Measurements from ENCODE around the gene IL4I1. TPM values are rescaled to one million over a fixed set of nuclear protein-coding genes. Genes with fewer than 3 reads are reported as not detected.
A peak's percentile ranks its signal among the peaks of the same experiment; 100 is the strongest.

The IL4I1 gene
- total RNA-seq, 1 experiment from 2014 or later, result 1.3 TPM

DNA sequence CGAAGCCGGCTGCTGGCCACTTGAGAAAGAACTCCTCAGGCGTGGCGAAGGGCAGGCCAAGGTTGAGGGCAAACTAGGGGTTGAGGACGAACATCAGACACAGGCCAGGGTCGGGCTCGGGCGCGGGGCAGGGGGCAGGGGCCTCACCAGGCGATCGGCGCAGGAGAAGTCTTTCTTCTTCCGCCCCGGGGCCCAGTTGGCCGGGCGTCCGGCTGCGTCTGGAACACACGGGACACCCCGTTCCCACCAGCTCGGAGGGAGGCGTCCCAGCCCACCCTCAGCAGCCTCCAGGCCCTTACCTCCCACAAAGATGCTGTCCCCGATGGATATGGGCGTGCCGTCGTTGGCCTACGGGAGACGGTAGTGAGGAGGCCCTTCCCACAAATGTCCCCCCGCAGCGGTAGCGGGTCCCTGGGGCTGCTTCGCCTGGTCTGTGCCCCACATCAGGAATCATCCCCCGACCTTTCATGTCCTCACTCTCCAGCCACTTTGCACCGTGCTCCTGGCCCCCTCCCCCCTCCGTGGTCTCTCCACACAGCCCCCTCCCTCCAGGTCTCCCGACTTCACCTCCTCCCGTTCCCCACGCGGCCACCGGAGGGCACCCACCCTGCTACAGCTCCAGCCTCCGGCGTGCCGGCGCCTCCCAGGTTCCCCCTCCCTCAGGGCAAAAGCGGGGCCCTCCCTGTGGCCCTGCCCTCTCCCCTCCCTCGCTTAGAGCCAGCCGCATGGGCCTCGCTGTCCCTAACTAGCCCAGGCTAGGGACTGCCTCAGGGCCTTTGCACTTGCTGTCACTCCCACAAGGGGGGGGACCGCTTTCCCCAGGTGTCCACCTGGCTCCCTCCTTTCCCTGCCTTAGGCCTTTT lies 34.1 kb downstream of the IL4I1 start:
- peak; percentile 56 for TF ChIP-seq CTCF (conservative IDR thresholded peaks at IDR 0.05; ENCODE audit: low read depth, low read length)
- no peak for TF ChIP-seq EZH2 (IDR thresholded peaks at IDR 0.05; ENCODE audit: borderline replicate concordance, low read depth, low read length, poor library complexity, severe bottlenecking)
- ChIA-PET POLR2A (ENCODE audit: low non-redundant PET) (no interaction called here), CTCF (no interaction called here)
- no peak overlapping the region for H3K4me3 ChIP-seq (ENCODE audit: low read depth, low read length, poor library complexity, severe bottlenecking)
- peak; percentile 66 for DNase-seq (ENCODE audit: low spot score)
- intact Hi-C loops (cut with micrococcal nuclease; ENCODE audit: unreplicated experiment), result no loop called here
- peaks cover 69% of the 10 kb centered on the region for H3K36me3 ChIP-seq (ENCODE audit: insufficient read depth, low read length, poor library complexity, severe bottlenecking)
- H3K9me3 ChIP-seq (ENCODE audit: low read depth, low read length, poor library complexity, severe bottlenecking), result no peaks in the 10 kb centered on the region
- BruUV-seq (replicated peaks), result no TSS peak
- peaks cover 23% of the 10 kb centered on the region for H3K4me1 ChIP-seq (ENCODE audit: insufficient read depth, low read length, poor library complexity, severe bottlenecking)
- peak overlapping the region; percentile 20 for H3K27ac ChIP-seq (ENCODE audit: low read depth, low read length, poor library complexity, severe bottlenecking)
- H3K27me3 ChIP-seq (replicated peaks; ENCODE audit: insufficient read depth, low read depth, low read length, poor library complexity), result no peaks in the 10 kb centered on the region

DNA sequence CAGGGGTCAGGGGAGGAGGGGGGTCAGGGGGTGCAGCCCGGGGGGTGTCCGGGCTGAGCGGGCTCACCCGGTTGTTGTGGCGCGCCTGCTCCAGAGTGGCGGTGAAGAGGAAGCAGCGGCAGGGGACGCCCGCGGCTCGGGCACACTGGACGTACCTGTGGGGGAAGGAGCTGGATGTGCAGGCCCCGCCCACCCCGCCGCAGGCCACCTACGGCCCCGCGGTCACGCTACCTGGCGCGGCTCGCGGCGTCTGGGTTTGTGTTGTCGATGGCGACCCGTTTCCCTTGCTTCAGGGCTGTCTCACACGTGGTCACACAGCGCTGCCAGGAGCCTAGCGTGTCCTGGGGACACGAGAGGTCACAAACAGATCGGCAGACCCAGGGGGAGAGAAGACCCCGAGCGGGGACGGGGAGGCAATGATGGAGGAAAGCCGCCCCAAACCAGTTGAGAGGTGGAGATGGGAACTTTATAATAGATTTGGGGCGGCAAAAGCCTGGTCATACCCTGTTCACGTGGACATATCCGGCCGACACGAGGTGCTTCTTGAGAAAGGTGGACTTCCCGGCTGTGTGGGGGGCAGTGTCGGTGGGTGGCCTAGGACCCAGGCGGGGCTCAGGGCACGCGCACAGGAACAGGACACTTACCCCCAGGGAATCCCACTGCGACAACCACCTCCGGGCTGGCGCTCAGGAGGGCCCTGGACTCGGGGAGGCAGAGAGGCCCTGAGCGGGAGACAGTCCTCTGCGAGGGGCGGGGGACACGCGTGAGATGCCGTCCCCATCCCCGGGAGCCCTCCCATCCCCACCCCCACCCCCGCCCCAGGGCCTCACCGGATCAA lies 34.9 kb downstream of the IL4I1 start:
- Histone ChIP-seq H3K27ac (ENCODE audit: low read depth, low read length, poor library complexity, severe bottlenecking) (no peak overlapping the region), H3K27me3 (replicated peaks; ENCODE audit: insufficient read depth, low read depth, low read length, poor library complexity) (no peaks in the 10 kb centered on the region), H3K9me3 (ENCODE audit: low read depth, low read length, poor library complexity, severe bottlenecking) (no peaks in the 10 kb centered on the region), H3K4me3 (ENCODE audit: low read depth, low read length, poor library complexity, severe bottlenecking) (no peak overlapping the region), H3K4me1 (ENCODE audit: insufficient read depth, low read length, poor library complexity, severe bottlenecking) (peaks cover 23% of the 10 kb centered on the region), H3K36me3 (ENCODE audit: insufficient read depth, low read length, poor library complexity, severe bottlenecking) (peaks cover 78% of the 10 kb centered on the region)
- no peak for DNase-seq (ENCODE audit: low spot score)
- no TSS peak for BruUV-seq (replicated peaks)
- intact Hi-C loops (cut with micrococcal nuclease; ENCODE audit: unreplicated experiment), result no loop called here
- CTCF ChIA-PET, result no interaction called here
- POLR2A ChIA-PET (ENCODE audit: low non-redundant PET), result no interaction called here
- no peak for TF ChIP-seq CTCF (conservative IDR thresholded peaks at IDR 0.05; ENCODE audit: low read depth, low read length)
- TF ChIP-seq EZH2 (IDR thresholded peaks at IDR 0.05; ENCODE audit: borderline replicate concordance, low read depth, low read length, poor library complexity, severe bottlenecking), result no peak

DNA sequence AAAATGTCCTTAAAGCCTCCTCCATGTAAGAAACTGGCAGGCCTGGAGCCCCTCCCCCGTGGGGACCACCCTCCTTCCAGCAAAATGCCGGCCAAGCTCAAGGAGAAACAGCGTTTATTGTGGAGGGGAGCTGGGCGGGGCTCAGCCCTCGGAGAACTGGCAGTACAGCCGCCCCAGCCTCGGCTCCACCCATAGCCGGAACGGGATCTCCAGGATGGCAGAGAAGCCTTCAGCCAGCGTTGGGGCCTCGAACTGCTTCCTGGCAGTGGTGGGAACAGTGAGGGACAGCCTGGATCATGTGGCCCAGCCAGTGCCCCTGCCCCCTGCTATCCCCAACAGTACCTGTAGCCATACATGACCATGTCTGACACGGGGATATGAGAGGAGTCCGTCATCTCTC lies 35.6 kb downstream of the IL4I1 start:
- Histone ChIP-seq H3K36me3 (ENCODE audit: insufficient read depth, low read length, poor library complexity, severe bottlenecking) (peaks cover 84% of the 10 kb centered on the region), H3K4me3 (ENCODE audit: low read depth, low read length, poor library complexity, severe bottlenecking) (no peak overlapping the region), H3K4me1 (ENCODE audit: insufficient read depth, low read length, poor library complexity, severe bottlenecking) (peaks cover 17% of the 10 kb centered on the region), H3K9me3 (ENCODE audit: low read depth, low read length, poor library complexity, severe bottlenecking) (no peaks in the 10 kb centered on the region), H3K27me3 (replicated peaks; ENCODE audit: insufficient read depth, low read depth, low read length, poor library complexity) (no peaks in the 10 kb centered on the region), H3K27ac (ENCODE audit: low read depth, low read length, poor library complexity, severe bottlenecking) (peak overlapping the region; percentile 37)
- no TSS peak for BruUV-seq (replicated peaks)
- DNase-seq (ENCODE audit: low spot score), result peak; percentile 79
- CTCF ChIA-PET, result no interaction called here
- TF ChIP-seq CTCF (conservative IDR thresholded peaks at IDR 0.05; ENCODE audit: low read depth, low read length), result no peak
- no peak for TF ChIP-seq EZH2 (IDR thresholded peaks at IDR 0.05; ENCODE audit: borderline replicate concordance, low read depth, low read length, poor library complexity, severe bottlenecking)
- POLR2A ChIA-PET (ENCODE audit: low non-redundant PET), result no interaction called here
- intact Hi-C loops (cut with micrococcal nuclease; ENCODE audit: unreplicated experiment), result no loop called here

Measured in A673 (cell line).